NT2/D1 (cell line): ENCODE results near the gene ARHGAP24.

Source experiments
- SUZ12 ChIP-seq: IDR thresholded peaks from 2 replicates; pipeline ENCODE4 v1.6.1; 2011; ENCODE audit not compliant: insufficient read length, insufficient read depth; ENCODE audit errors: extremely low read depth
- YY1 ChIP-seq: IDR thresholded peaks from 2 replicates; pipeline ENCODE4 v1.6.1; 2011; ENCODE audit not compliant: insufficient read length, insufficient read depth
- ZNF274 ChIP-seq: IDR thresholded peaks from 2 replicates; pipeline ENCODE4 v1.6.1; 2011; ENCODE audit warnings: mild to moderate bottlenecking, low read depth, low read length

DNA sequence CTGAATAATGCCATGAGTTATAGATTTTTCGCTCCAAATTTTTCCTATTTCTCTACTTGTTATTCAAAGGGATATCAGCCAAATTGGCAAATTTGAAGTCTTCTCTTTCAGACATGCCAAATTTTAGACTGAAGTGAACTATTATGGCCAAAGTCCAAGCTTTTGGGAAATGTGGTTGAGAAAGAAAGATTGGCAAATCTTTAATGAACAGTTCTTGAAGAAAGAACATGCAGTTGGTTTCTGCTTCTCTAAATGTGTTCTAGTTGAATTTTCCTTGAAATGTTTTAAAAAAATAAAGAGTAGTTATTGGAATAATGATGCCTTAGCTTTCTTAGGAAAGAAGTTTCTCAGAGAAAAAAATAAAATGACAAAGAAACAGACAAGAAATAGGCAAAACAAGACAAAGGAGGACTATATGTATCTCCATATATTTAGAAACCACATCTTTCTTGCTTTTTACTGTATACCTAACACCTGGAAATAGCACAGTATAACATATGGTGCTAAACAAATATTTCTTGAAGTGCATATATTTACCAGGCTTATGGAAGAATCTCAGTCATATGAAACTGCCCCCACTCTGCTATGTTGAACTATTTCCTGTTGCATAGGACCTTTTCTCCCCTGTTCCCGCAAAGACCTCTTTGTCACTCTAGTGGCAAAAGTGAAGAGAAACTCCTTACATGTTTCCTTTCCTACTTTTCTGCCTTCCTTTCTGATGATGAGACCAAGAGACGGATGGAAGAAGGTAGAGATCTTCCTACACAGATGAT is 250.0 kb downstream of the ARHGAP24 start:
- TF ChIP-seq YY1 (no peak), SUZ12 (no peak), ZNF274 (no peak)
